ENCODE measurements around the gene DAZAP1.

DNA sequence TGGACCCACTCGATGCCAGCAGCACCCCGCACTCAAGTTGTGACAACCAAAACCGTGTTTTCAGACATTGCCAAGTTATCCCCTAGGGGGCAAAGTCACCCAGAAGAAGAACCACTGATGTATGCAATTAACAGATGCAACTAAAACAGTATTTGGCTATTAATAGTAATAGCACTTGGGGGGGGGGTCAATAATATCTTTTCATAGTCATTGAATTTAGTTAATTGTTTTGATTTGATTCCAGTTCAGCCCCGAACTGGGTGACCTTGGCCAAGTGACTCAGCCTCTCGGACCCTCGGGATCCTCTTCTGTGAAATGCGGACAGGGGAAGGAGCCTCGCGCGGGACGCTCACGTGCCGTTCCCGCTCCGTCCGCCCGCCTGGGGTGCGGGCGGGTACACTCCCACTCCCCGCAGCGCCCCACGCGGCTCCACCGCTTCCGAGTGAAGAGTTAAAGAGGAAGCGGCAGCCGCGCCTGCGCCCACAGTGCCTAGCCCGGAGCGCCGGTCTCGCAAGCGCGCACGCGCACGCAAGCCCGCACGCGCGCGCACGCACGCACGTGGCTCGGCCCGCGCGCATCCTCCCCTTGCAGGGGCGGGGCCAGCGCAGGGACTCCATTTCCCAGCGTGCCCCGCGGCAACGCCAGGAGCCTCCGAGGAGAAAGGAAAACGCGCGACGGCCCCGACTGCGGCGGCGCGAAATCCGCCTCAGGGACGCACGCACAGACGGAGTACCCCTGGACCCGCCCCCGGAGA is 435 bp upstream of the DAZAP1 start:
- no peak; the same call in 1 of the 2 replicates for TF ChIP-seq GATA2 (IDR thresholded peaks at IDR 0.05; ENCODE audit: low read depth, low read length)
- no peak for TF ChIP-seq GATA3 (IDR thresholded peaks at IDR 0.05; ENCODE audit: low read depth, low read length)
